HEK293 (cell line): ENCODE measurements around the gene PLEKHM2.

Experiments
- TCF7L2 ChIP-seq: IDR thresholded peaks from 2 replicates; pipeline ENCODE4 v1.6.1; 2011; ENCODE audit warnings: low read depth, mild to moderate bottlenecking, inconsistent platforms, low read length, moderate library complexity, borderline replicate concordance
- YY1 ChIP-seq: fragments of 450-650 bp; formaldehyde crosslinking; IDR thresholded peaks from 2 replicates; pipeline ENCODE4 v1.5.1; 2018; ENCODE audit warnings: missing biosample characterization, missing genetic modification characterization
- ZNF121 ChIP-seq: fragments of 450-650 bp; formaldehyde crosslinking; IDR thresholded peaks from 2 replicates; pipeline ENCODE4 v1.5.1; 2016; ENCODE audit warnings: missing biosample characterization, missing genetic modification characterization
- ZNF292 ChIP-seq: fragments of 450-650 bp; formaldehyde crosslinking; IDR thresholded peaks from 2 replicates; pipeline ENCODE4 v1.5.1; 2016; ENCODE audit warnings: low read depth, missing biosample characterization, missing genetic modification characterization, borderline replicate concordance
- ZNF501 ChIP-seq: fragments of 450-650 bp; formaldehyde crosslinking; IDR thresholded peaks from 2 replicates; pipeline ENCODE4 v1.5.1; 2016; ENCODE audit warnings: missing biosample characterization, missing genetic modification characterization
- TF ChIP-seq, protein P1 (sequence below): IDR thresholded peaks from 2 replicates; pipeline ENCODE4 v1.6.1; 2011; ENCODE audit warnings: mild to moderate bottlenecking, low read depth, low read length, borderline replicate concordance
- TF ChIP-seq, protein P2 (sequence below): fragments of 450-650 bp; formaldehyde crosslinking; IDR thresholded peaks from 2 replicates; pipeline ENCODE4 v1.5.1; 2016; ENCODE audit warnings: missing biosample characterization, missing genetic modification characterization
- TF ChIP-seq, protein P3 (sequence below): fragments of 450-650 bp; formaldehyde crosslinking; optimal IDR thresholded peaks from 2 replicates; pipeline ENCODE3; 2016; ENCODE audit warnings: missing biosample characterization, mild to moderate bottlenecking, missing genetic modification characterization

DNA sequence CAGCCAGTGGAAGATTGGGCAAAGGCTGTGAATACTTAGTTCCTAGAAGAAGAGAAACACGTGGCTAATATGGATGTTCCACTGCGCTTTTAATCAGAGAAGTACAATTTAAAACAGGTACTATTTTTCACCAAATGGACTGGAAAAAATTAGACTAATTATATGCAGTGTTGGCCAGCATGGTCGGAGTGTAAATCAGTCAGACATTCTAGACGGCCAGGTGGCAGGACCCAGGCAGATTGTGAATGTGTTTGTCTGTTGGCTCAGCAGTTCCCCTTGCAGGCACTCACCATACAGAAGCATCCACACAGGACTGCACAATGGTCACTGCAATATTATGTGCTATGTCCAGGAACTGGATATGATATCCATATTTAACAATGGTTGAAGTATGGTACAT lies 28.0 kb downstream of the PLEKHM2 start:
- TF ChIP-seq, protein P1, sequence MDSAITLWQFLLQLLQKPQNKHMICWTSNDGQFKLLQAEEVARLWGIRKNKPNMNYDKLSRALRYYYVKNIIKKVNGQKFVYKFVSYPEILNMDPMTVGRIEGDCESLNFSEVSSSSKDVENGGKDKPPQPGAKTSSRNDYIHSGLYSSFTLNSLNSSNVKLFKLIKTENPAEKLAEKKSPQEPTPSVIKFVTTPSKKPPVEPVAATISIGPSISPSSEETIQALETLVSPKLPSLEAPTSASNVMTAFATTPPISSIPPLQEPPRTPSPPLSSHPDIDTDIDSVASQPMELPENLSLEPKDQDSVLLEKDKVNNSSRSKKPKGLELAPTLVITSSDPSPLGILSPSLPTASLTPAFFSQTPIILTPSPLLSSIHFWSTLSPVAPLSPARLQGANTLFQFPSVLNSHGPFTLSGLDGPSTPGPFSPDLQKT = no peak
- TF ChIP-seq, protein P2, sequence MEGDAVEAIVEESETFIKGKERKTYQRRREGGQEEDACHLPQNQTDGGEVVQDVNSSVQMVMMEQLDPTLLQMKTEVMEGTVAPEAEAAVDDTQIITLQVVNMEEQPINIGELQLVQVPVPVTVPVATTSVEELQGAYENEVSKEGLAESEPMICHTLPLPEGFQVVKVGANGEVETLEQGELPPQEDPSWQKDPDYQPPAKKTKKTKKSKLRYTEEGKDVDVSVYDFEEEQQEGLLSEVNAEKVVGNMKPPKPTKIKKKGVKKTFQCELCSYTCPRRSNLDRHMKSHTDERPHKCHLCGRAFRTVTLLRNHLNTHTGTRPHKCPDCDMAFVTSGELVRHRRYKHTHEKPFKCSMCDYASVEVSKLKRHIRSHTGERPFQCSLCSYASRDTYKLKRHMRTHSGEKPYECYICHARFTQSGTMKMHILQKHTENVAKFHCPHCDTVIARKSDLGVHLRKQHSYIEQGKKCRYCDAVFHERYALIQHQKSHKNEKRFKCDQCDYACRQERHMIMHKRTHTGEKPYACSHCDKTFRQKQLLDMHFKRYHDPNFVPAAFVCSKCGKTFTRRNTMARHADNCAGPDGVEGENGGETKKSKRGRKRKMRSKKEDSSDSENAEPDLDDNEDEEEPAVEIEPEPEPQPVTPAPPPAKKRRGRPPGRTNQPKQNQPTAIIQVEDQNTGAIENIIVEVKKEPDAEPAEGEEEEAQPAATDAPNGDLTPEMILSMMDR (tag by site-specific recombination) = no peak
- TF ChIP-seq, protein P3, sequence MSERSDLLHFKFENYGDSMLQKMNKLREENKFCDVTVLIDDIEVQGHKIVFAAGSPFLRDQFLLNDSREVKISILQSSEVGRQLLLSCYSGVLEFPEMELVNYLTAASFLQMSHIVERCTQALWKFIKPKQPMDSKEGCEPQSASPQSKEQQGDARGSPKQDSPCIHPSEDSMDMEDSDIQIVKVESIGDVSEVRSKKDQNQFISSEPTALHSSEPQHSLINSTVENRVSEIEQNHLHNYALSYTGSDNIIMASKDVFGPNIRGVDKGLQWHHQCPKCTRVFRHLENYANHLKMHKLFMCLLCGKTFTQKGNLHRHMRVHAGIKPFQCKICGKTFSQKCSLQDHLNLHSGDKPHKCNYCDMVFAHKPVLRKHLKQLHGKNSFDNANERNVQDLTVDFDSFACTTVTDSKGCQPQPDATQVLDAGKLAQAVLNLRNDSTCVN (tag by site-specific recombination) = no peak
- TF ChIP-seq ZNF292 (tag by site-specific recombination) = no peak
- TF ChIP-seq ZNF121 = no peak
- no peak for TF ChIP-seq YY1 (tag by site-specific recombination)
- TF ChIP-seq ZNF501 (tag by site-specific recombination) = no peak
- no peak for TF ChIP-seq TCF7L2
